HCT116 (cell line): ENCODE measurements around the gene RGS19. TPM values are rescaled to one million over a fixed set of nuclear protein-coding genes. Genes with fewer than 3 reads are reported as not detected.

Experiments used
- ATAC-seq: fragments of 200-7000 bp; cut with Tn5 transposase; 2 replicates; pipeline ENCODE4 v1.9.1; 2020; ENCODE audit warnings: mild to moderate bottlenecking, moderate library complexity
- BruUV-seq: library from RNA; stranded (reverse); fragments of 400-500 nt; replicated peaks from 2 replicates; lab custom pipeline; 2021; lab: Mats Ljungman, UMichigan
- CTCF ChIA-PET: fragments of 300-600 bp; sonication (Branson Sonifier 250); formaldehyde crosslinking; loops from one replicate; lab custom pipeline; 2021; ENCODE audit warnings: antibody characterized with exemption; lab: Charles Lee
- POLR2A ChIA-PET: fragments of 300-600, 350-600 bp; sonication (Branson Sonifier 250); formaldehyde crosslinking; loops from one replicate; lab custom pipeline; 2021; ENCODE audit warnings: antibody characterized with exemption; lab: Charles Lee
- RAD21 ChIA-PET, 2 experiments: fragments of 300-600 bp; sonication (Branson Sonifier 250); formaldehyde crosslinking; loops; one replicate each; lab custom pipeline; 2023; ENCODE audit warnings: low total read pairs in 2 of 2; ENCODE audit not compliant: uncharacterized antibody in 2 of 2, unreplicated experiment in 2 of 2, low non-redundant PET in 1 of 2; lab: Charles Lee
- DNase-seq: peaks from one replicate; pipeline ENCODE4 v3.0.0-alpha.2; 2010; ENCODE audit warnings: low read depth, low spot score
- H2AFZ ChIP-seq: fragments of 200-600 bp; shearing (Covaris generic), sonication (generic); 2 replicates; pipeline ENCODE4 v1.6.1; 2017; ENCODE audit warnings: low read depth, mixed run types, mixed read lengths, antibody characterized with exemption, low read length; ENCODE audit not compliant: poor library complexity, severe bottlenecking
- H3K27ac ChIP-seq: 2 replicates; pipeline ENCODE4 v1.5.1; 2012; ENCODE audit warnings: low read depth, low read length
- H3K27me3 ChIP-seq: fragments of 200-600 bp; sonication (generic); 2 replicates; pipeline ENCODE4 v1.6.1; 2016; ENCODE audit warnings: mixed run types, low read length, mixed read lengths; ENCODE audit not compliant: insufficient read depth
- H3K36me3 ChIP-seq, 2 experiments: fragments of 200-500 bp in 1 of 2; fragments of 200-600 bp in 1 of 2; sonication (Bioruptor generic) in 1 of 2; sonication (generic) in 1 of 2; 2 replicates each; pipeline versions ENCODE4 v1.5.1 to v1.6.1; 2014 to 2016; ENCODE audit warnings: low read length in 2 of 2, inconsistent platforms in 1 of 2, mixed read lengths in 1 of 2, mixed run types in 1 of 2; ENCODE audit not compliant: insufficient read depth in 2 of 2, control insufficient read depth in 1 of 2
- H3K4me1 ChIP-seq, 2 experiments: fragments of 200-600 bp in 1 of 2; sonication (generic) in 1 of 2; 2 replicates each; pipeline versions ENCODE4 v1.5.1 to v1.6.1; 2012 to 2017; ENCODE audit warnings: low read length in 2 of 2, inconsistent platforms in 1 of 2, mild to moderate bottlenecking in 1 of 2, mixed read lengths in 1 of 2, mixed run types in 1 of 2, moderate library complexity in 1 of 2; ENCODE audit not compliant: insufficient read depth in 2 of 2, control insufficient read depth in 1 of 2
- H3K4me2 ChIP-seq: fragments of 200-600 bp; sonication (generic); 2 replicates; pipeline ENCODE4 v1.6.1; 2017; ENCODE audit warnings: mixed run types, low read length, mixed read lengths
- H3K4me3 ChIP-seq, 2 experiments: fragments of 200-600 bp in 1 of 2; sonication (generic) in 1 of 2; replicated peaks in 1 of 2; 2 replicates each; pipeline ENCODE4 v1.5.1; 2011 to 2016; ENCODE audit warnings: low read length in 2 of 2, control low read depth in 1 of 2, low read depth in 1 of 2, mild to moderate bottlenecking in 1 of 2, mixed read lengths in 1 of 2, mixed run types in 1 of 2
- H3K79me2 ChIP-seq: fragments of 200-600 bp; sonication (generic); 2 replicates; pipeline ENCODE4 v1.6.1; 2017; ENCODE audit warnings: mild to moderate bottlenecking, mixed run types, low read length, moderate library complexity, mixed read lengths; ENCODE audit not compliant: insufficient read depth
- H3K9ac ChIP-seq: fragments of 200-600 bp; sonication (generic); 2 replicates; pipeline ENCODE4 v1.6.1; 2016; ENCODE audit warnings: low read length, mixed read lengths
- H3K9me2 ChIP-seq: fragments of 200-600 bp; sonication (generic), shearing (Covaris generic); 2 replicates; pipeline ENCODE4 v1.6.1; 2017; ENCODE audit warnings: mixed run types, mild to moderate bottlenecking, moderate library complexity; ENCODE audit not compliant: insufficient read depth
- H3K9me3 ChIP-seq, 2 experiments: fragments of 200-500 bp in 1 of 2; fragments of 200-600 bp in 1 of 2; sonication (Bioruptor generic) in 1 of 2; sonication (generic) in 1 of 2; 2 replicates each; pipeline ENCODE4 v1.6.1; 2014 to 2017; ENCODE audit warnings: low read length in 2 of 2, mixed read lengths in 2 of 2, inconsistent platforms in 1 of 2, low read depth in 1 of 2, mild to moderate bottlenecking in 1 of 2, mixed run types in 1 of 2, moderate library complexity in 1 of 2; ENCODE audit not compliant: control insufficient read depth in 1 of 2, insufficient read depth in 1 of 2
- H4K20me1 ChIP-seq: fragments of 200-600 bp; sonication (generic), shearing (Covaris generic); 2 replicates; pipeline ENCODE4 v1.6.1; 2017; ENCODE audit warnings: mixed run types, mild to moderate bottlenecking, moderate library complexity; ENCODE audit not compliant: insufficient read depth
- CTCF ChIP-seq, 3 experiments: fragments of 200-600 bp in 1 of 3; sonication (generic) in 1 of 3; IDR thresholded peaks in 2 of 3; conservative IDR thresholded peaks in 1 of 3; 2 replicates each; pipeline ENCODE4 v1.5.1; 2012 to 2017; ENCODE audit warnings: low read depth in 2 of 3, low read length in 2 of 3, antibody characterized with exemption in 1 of 3, borderline replicate concordance in 1 of 3, control low read depth in 1 of 3, mild to moderate bottlenecking in 1 of 3, mixed read lengths in 1 of 3, mixed run types in 1 of 3, moderate library complexity in 1 of 3; ENCODE audit not compliant: insufficient read depth in 1 of 3
- ELF1 ChIP-seq: IDR thresholded peaks from 2 replicates; pipeline ENCODE4 v1.6.1; 2012; ENCODE audit warnings: low read depth, borderline replicate concordance
- POLR2A ChIP-seq: IDR thresholded peaks from 2 replicates; pipeline ENCODE4 v1.7.0; 2011; ENCODE audit warnings: borderline replicate concordance; ENCODE audit not compliant: insufficient read depth, insufficient read length; ENCODE audit errors: extremely low read depth
- SIN3A ChIP-seq: IDR thresholded peaks from 2 replicates; pipeline ENCODE4 v1.6.1; 2012; ENCODE audit warnings: low read depth
- SP1 ChIP-seq: IDR thresholded peaks from 2 replicates; pipeline ENCODE4 v1.6.1; 2012; ENCODE audit warnings: low read depth
- TCF7L2 ChIP-seq: IDR thresholded peaks from 2 replicates; pipeline ENCODE4 v1.7.0; 2011; ENCODE audit warnings: borderline replicate concordance, inconsistent platforms; ENCODE audit not compliant: insufficient read depth, insufficient read length; ENCODE audit errors: extremely low read depth
- intact Hi-C: fragments of 100-400 bp; cut with micrococcal nuclease; formaldehyde crosslinking; loops from 2 replicates; pipeline ENCODE4 v1.10.0; 2022
- total RNA-seq: library from RNA; stranded (reverse); gene quantifications from one replicate; pipeline ENCODE4 v1.2.1, GENCODE V29; 2021; ENCODE audit not compliant: unreplicated experiment

RGS19 gene
- total RNA-seq, 1 experiment from 2014 or later, result 21.4 TPM

- H3K9me3 ChIP-seq, result no peaks in the 10 kb centered on the region
- no peaks in the 10 kb centered on the region for H3K27me3 ChIP-seq
- POLR2A ChIA-PET, result interaction anchor here (1.0 to 1.4 kb wide), 2 partner anchors 11 to 26 kb away, joined by 3 read pairs; no protein-coding TSS in a partner anchor
- H3K36me3 ChIP-seq, result no peaks in the 10 kb centered on the region
- RAD21 ChIA-PET, result interaction anchor here in 1 of 2 experiments (0.8 kb wide), 1 partner anchor 26 kb away, joined by 3 read pairs; no protein-coding TSS in a partner anchor
- H3K9me2 ChIP-seq, result no peaks in the 10 kb centered on the region
- H4K20me1 ChIP-seq, result no peaks in the 10 kb centered on the region
- no peaks in the 10 kb centered on the region for H3K79me2 ChIP-seq
- no peak for ATAC-seq
- peak overlapping the region; percentile 15; the same call in 1 of the 2 replicates for H3K27ac ChIP-seq
- no peak for DNase-seq
- intact Hi-C loops, result no loop called here
- peaks cover 42 to 54% of the 10 kb centered on the region in 2 experiments for H3K4me1 ChIP-seq
- BruUV-seq, result no TSS peak
- peak overlapping the region; percentile 84 for H3K4me2 ChIP-seq
- no peak overlapping the region for H2AFZ ChIP-seq
- H3K4me3 ChIP-seq, result no peak overlapping the region
- CTCF ChIA-PET, result interaction anchor here (0.7 to 1.3 kb wide), 3 partner anchors 27 to 85 kb away, joined by 3 to 4 read pairs (median 4); partner anchors contain the start of gene PRPF6
- TF ChIP-seq POLR2A, result no peak
- TF ChIP-seq TCF7L2, result no peak
- TF ChIP-seq CTCF (IDR thresholded peaks at IDR 0.05 in 2 of 3, conservative IDR thresholded peaks at IDR 0.05 in 1 of 3; ENCODE audit: borderline replicate concordance in 1 of 3, insufficient read depth in 1 of 3, low read depth in 2 of 3, low read length in 2 of 3), result no peak
- no peak for TF ChIP-seq ELF1
- no peak for TF ChIP-seq SIN3A
- TF ChIP-seq SP1, result no peak
- H3K9ac ChIP-seq, result no peak overlapping the region
Observed at GRCh38 chr20:64065062-64065973, 14.0 kb downstream of the RGS19 start.
